Thyroid gland (tissue), 4 donors: ENCODE measurements around the gene UTY. TPM values are rescaled to one million over a fixed set of nuclear protein-coding genes. Genes with fewer than 3 reads are reported as not detected.

Experiments used
- DNase-seq, 2 donors: peaks; one replicate each; pipeline ENCODE4 v3.0.0-alpha.2; 2019
- H3K27ac ChIP-seq, 3 donors: fragments of 200-600 bp; sonication (generic); 1 replicate in 2 of 3; 2 replicates in 1 of 3; pipeline ENCODE4 v1.5.1; 2016 to 2019; ENCODE audit warnings: mild to moderate bottlenecking in 1 of 3, moderate library complexity in 1 of 3
- H3K27me3 ChIP-seq: fragments of 200-600 bp; sonication (generic); one replicate; pipeline ENCODE4 v1.5.1; 2019
- H3K36me3 ChIP-seq, 2 donors: fragments of 200-600 bp; sonication (generic); one replicate each; pipeline ENCODE4 v1.5.1; 2016 to 2019
- H3K4me1 ChIP-seq, 2 donors: fragments of 200-600 bp; sonication (generic); one replicate each; pipeline ENCODE4 v1.5.1; 2017 to 2019
- H3K4me3 ChIP-seq, 3 donors: fragments of 200-600 bp; sonication (generic); replicated peaks in 1 of 3; 1 replicate in 2 of 3; 2 replicates in 1 of 3; pipeline ENCODE4 v1.5.1; 2016; ENCODE audit warnings: mild to moderate bottlenecking in 1 of 3
- H3K9me3 ChIP-seq: fragments of 200-600 bp; sonication (generic); one replicate; pipeline ENCODE4 v1.5.1; 2017
- POLR2A ChIP-seq, 2 donors: fragments of 450-650 bp; IDR thresholded peaks; one replicate each; pipeline ENCODE4 v1.6.1; 2017; ENCODE audit warnings: antibody characterized with exemption in 2 of 2, mild to moderate bottlenecking in 2 of 2, moderate library complexity in 1 of 2
- WGBS, 2 donors: methylation state at CpG; one replicate each; pipeline ENCODE4 v1.1.5; 2017; 5-methylcytosine and 5-hydroxymethylcytosine counted together
- intact Hi-C: fragments of 100-400 bp; cut with DNase I; formaldehyde crosslinking; loops from one replicate; pipeline ENCODE4 v1.15.1; 2023
- total RNA-seq, 4 donors: library from RNA; depleted of rRNA; stranded (reverse); fragments of >200 nt; gene quantifications; one replicate each; pipeline ENCODE4 v1.2.3, GENCODE V29; 2016
- TF ChIP-seq, protein P1 (sequence below), 6 experiments: fragments of 200-600 bp in 3 of 6; fragments of 450-650 bp in 3 of 6; sonication (generic) in 3 of 6; IDR thresholded peaks; one replicate each; pipeline ENCODE4 v1.5.1; 2016 to 2019; ENCODE audit warnings: antibody characterized with exemption in 6 of 6, mild to moderate bottlenecking in 2 of 6, inconsistent platforms in 1 of 6, moderate library complexity in 1 of 6

UTY gene
- total RNA-seq, 4 donors from 2014 or later = 0.27 to 113 (median 57.1) TPM; not detected in 1

DNA sequence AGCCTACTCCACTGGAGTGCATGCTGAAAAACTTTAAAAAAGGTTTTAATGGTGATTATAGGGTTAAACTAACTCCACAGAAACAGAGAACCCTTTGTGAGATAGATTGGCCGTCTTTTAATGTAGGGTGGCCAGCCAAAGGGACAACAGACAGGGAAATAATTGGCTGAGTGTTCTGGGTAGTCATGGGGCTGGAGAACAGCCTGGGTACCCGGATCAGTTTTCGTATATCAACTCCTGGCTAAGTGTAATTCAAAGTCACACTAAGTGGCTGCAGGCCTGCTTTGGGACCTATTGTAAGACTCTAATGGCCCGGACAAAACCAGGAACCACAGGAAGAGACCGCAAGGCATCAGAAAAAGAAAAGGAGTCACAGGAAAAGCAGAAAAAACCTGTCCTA, 139.9 kb downstream of the UTY start:
- intact Hi-C loops = no loop called here
- H3K27ac ChIP-seq = no peak overlapping the region
- 86 to 88% methylated on average over 5 of the region's 5 CpGs for WGBS, 2 donors
- H3K36me3 ChIP-seq = no peaks in the 10 kb centered on the region
- H3K4me1 ChIP-seq = no peaks in the 10 kb centered on the region
- no peaks in the 10 kb centered on the region for H3K27me3 ChIP-seq
- H3K4me3 ChIP-seq = no peak overlapping the region
- TF ChIP-seq, protein P1, sequence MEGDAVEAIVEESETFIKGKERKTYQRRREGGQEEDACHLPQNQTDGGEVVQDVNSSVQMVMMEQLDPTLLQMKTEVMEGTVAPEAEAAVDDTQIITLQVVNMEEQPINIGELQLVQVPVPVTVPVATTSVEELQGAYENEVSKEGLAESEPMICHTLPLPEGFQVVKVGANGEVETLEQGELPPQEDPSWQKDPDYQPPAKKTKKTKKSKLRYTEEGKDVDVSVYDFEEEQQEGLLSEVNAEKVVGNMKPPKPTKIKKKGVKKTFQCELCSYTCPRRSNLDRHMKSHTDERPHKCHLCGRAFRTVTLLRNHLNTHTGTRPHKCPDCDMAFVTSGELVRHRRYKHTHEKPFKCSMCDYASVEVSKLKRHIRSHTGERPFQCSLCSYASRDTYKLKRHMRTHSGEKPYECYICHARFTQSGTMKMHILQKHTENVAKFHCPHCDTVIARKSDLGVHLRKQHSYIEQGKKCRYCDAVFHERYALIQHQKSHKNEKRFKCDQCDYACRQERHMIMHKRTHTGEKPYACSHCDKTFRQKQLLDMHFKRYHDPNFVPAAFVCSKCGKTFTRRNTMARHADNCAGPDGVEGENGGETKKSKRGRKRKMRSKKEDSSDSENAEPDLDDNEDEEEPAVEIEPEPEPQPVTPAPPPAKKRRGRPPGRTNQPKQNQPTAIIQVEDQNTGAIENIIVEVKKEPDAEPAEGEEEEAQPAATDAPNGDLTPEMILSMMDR (IDR thresholded peaks at IDR 0.05) = no peak
- no peak for TF ChIP-seq POLR2A (IDR thresholded peaks at IDR 0.05)
- H3K9me3 ChIP-seq = no peaks in the 10 kb centered on the region
- no peak for DNase-seq

DNA sequence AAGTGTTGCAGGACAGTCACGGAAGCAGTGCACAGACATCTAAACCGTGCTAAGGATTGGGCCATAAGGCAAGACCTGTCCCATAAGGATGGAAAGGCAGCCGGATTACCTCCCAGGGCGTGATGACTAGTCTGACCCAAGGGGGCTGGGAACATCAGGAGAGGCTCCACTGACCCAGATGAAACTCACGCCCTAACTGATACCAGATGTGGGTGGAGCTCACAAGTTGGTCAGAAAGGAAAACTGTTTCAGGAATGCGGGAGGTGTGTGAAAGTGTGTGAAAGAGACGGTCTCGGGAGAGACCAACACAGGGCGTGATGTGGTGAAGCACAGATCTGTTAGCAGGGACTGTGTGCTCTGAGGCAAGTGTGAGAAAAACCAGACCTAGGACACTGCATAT, 140.5 kb downstream of the UTY start:
- intact Hi-C loops = no loop called here
- TF ChIP-seq, protein P1 (IDR thresholded peaks at IDR 0.05) = no peak
- no peak for TF ChIP-seq POLR2A (IDR thresholded peaks at IDR 0.05)
- H3K4me3 ChIP-seq = no peak overlapping the region
- H3K36me3 ChIP-seq = no peaks in the 10 kb centered on the region
- H3K27ac ChIP-seq = peak overlapping the region in 1 of 3 donors; percentile 53
- no peaks in the 10 kb centered on the region for H3K4me1 ChIP-seq
- WGBS, 2 donors = 87 to 96% methylated on average over 6 to 9 of the region's 9 CpGs
- no peak for DNase-seq
- H3K27me3 ChIP-seq = no peaks in the 10 kb centered on the region
- H3K9me3 ChIP-seq = no peaks in the 10 kb centered on the region

DNA sequence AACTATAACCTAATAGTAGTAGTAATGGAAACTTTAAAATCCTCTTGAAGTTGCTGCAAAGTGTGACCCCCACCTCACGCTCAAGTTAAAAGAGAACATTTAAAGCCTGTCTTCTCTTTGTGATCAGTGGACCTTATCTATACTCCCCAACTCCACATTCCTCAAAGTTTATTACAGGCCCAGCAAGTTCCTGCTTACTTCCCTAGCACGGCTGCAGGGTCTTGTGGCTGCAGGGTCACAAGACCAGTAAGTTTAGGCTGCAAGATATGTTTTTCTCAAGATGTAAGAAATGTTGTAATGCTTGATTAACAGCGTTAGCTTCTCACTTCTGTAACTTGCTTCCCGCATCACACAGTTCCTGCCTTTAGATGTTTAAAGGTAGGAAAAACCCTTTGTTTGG, 141.1 kb downstream of the UTY start:
- WGBS, 2 donors = 46 to 63% methylated on average over 4 of the region's 4 CpGs
- TF ChIP-seq, protein P1 (IDR thresholded peaks at IDR 0.05) = no peak
- no peak for TF ChIP-seq POLR2A (IDR thresholded peaks at IDR 0.05)
- peak overlapping the region in 1 of 3 donors; percentile 53 for H3K27ac ChIP-seq

DNA sequence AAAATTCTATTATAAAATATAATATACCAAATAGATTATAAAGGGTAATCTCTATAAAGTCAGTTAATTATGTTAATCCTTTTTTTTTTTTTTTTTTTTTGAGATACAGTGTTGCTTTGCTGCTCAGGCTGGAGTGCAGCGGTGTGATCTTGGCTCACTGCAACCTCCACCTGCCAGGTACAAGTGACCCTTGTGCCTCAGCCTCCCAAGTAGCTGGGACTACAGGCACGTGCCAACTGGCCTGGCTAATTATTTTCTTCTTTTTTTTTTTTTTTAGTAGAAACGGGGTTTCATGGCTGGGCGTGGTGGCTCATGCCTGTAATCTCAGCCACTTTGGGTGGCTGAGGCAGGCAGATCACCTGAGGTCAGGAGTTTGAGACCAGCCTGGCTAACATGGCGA, 141.9 kb downstream of the UTY start:
- no peak for TF ChIP-seq POLR2A (IDR thresholded peaks at IDR 0.05)
- TF ChIP-seq, protein P1 (IDR thresholded peaks at IDR 0.05) = no peak
- 88 to 94% methylated on average over 5 of the region's 5 CpGs for WGBS, 2 donors
- intact Hi-C loops = no loop called here
- Histone ChIP-seq H3K4me1 (no peaks in the 10 kb centered on the region), H3K27ac (no peak overlapping the region), H3K27me3 (no peaks in the 10 kb centered on the region), H3K4me3 (no peak overlapping the region), H3K9me3 (no peaks in the 10 kb centered on the region), H3K36me3 (no peaks in the 10 kb centered on the region)
- DNase-seq = peak in 1 of 2 donors; percentile 9

More for the DNA sequence above, 141.1 kb downstream of the UTY start:
- DNase-seq = peak; percentile 10 to 23
- H3K9me3 ChIP-seq = no peaks in the 10 kb centered on the region
- no peaks in the 10 kb centered on the region for H3K27me3 ChIP-seq
- no peaks in the 10 kb centered on the region for H3K4me1 ChIP-seq
- no peaks in the 10 kb centered on the region for H3K36me3 ChIP-seq
- intact Hi-C loops = no loop called here
- no peak overlapping the region for H3K4me3 ChIP-seq

DNA sequence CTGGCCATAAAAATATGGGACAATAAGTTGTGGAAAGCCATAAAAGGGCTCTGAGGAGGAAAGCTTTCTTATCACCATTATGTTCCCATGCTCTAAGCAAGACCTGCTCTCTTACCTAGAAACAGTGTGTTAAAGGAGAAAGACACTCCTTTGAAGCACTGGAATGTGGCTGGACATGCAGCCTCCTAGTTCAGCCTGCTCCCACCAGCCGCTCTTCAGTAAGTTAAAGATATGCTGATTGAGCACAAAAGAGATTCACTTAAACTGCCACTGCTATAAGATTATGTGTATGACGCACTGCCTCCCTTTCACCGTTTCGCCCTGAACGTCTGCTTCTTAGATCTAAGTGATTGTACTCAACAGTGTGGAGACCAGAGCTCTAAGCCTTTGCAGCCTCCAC, 146.0 kb downstream of the UTY start:
- TF ChIP-seq, protein P1 (IDR thresholded peaks at IDR 0.05) = no peak
- TF ChIP-seq POLR2A (IDR thresholded peaks at IDR 0.05) = no peak
- 88 to 92% methylated on average over 5 of the region's 5 CpGs for WGBS, 2 donors
- Histone ChIP-seq H3K27me3 (no peaks in the 10 kb centered on the region), H3K36me3 (no peaks in the 10 kb centered on the region), H3K27ac (no peak overlapping the region), H3K4me1 (no peaks in the 10 kb centered on the region), H3K4me3 (no peak overlapping the region), H3K9me3 (no peaks in the 10 kb centered on the region)
- intact Hi-C loops = no loop called here
- DNase-seq = no peak
